Astrocyte (in vitro differentiated cells and primary cell): ENCODE results near the gene PHF21B. TPM values are rescaled to one million over a fixed set of nuclear protein-coding genes. Genes with fewer than 3 reads are reported as not detected.

ENCODE experiments used
- DNase-seq: peaks from one replicate; pipeline ENCODE4 v3.0.0-alpha.2; 2010; ENCODE audit warnings: low read depth
- FAIRE-seq: peaks from 2 replicates; lab custom pipeline; 2011; peaks lifted over from hg19 to GRCh38; lab: Jason Lieb, UNC
- H2AFZ ChIP-seq: 2 replicates; pipeline ENCODE4 v1.6.0; 2012; ENCODE audit warnings: low read depth, low read length, inconsistent platforms
- H3K27ac ChIP-seq: 2 replicates; pipeline ENCODE4 v1.5.1; 2011; ENCODE audit warnings: low read depth, low read length, inconsistent platforms
- H3K27me3 ChIP-seq: 2 replicates; pipeline ENCODE4 v1.6.0; 2011; ENCODE audit warnings: low read length, inconsistent platforms; ENCODE audit not compliant: insufficient read depth
- H3K36me3 ChIP-seq: 2 replicates; pipeline ENCODE4 v1.5.1; 2011; ENCODE audit warnings: low read length, inconsistent platforms; ENCODE audit not compliant: insufficient read depth
- H3K4me1 ChIP-seq: 2 replicates; pipeline ENCODE4 v1.5.1; 2011; ENCODE audit warnings: low read length, inconsistent platforms; ENCODE audit not compliant: insufficient read depth
- H3K4me2 ChIP-seq: 2 replicates; pipeline ENCODE4 v1.6.0; 2012; ENCODE audit warnings: low read length, inconsistent platforms
- H3K4me3 ChIP-seq: 2 replicates; pipeline ENCODE4 v1.5.1; 2011; ENCODE audit warnings: low read depth, mild to moderate bottlenecking, low read length, inconsistent platforms; ENCODE audit not compliant: insufficient read depth
- H3K79me2 ChIP-seq: 2 replicates; pipeline ENCODE4 v1.6.0; 2012; ENCODE audit warnings: mild to moderate bottlenecking, low read length, inconsistent platforms; ENCODE audit not compliant: insufficient read depth
- H3K9ac ChIP-seq: 2 replicates; pipeline ENCODE4 v1.6.0; 2012; ENCODE audit warnings: mild to moderate bottlenecking, low read length, inconsistent platforms
- H3K9me3 ChIP-seq: 2 replicates; pipeline ENCODE4 v1.5.1; 2012; ENCODE audit warnings: low read depth, mild to moderate bottlenecking, low read length, inconsistent platforms; ENCODE audit not compliant: insufficient read depth
- H4K20me1 ChIP-seq: 2 replicates; pipeline ENCODE4 v1.6.0; 2012; ENCODE audit warnings: low read length, inconsistent platforms; ENCODE audit not compliant: insufficient read depth
- H3K27ac Mint-ChIP-seq: one replicate; pipeline ENCODE4 v1.8.0; 2021; ENCODE audit warnings: mild to moderate bottlenecking, mixed read lengths; ENCODE audit not compliant: unreplicated experiment
- H3K27me3 Mint-ChIP-seq: one replicate; pipeline ENCODE4 v1.8.0; 2021; ENCODE audit warnings: low read depth, mixed read lengths; ENCODE audit not compliant: unreplicated experiment
- H3K36me3 Mint-ChIP-seq: one replicate; pipeline ENCODE4 v1.8.0; 2021; ENCODE audit warnings: low read depth, mixed read lengths; ENCODE audit not compliant: unreplicated experiment
- H3K4me1 Mint-ChIP-seq: one replicate; pipeline ENCODE4 v1.8.0; 2021; ENCODE audit warnings: low read depth, mixed read lengths; ENCODE audit not compliant: unreplicated experiment
- H3K4me3 Mint-ChIP-seq: one replicate; pipeline ENCODE4 v1.8.0; 2021; ENCODE audit warnings: mild to moderate bottlenecking, moderate library complexity, mixed read lengths; ENCODE audit not compliant: unreplicated experiment
- H3K9me3 Mint-ChIP-seq: one replicate; pipeline ENCODE4 v1.8.0; 2021; ENCODE audit warnings: mild to moderate bottlenecking, mixed read lengths; ENCODE audit not compliant: unreplicated experiment
- EZH2 ChIP-seq: IDR thresholded peaks from 2 replicates; pipeline ENCODE4 v1.6.1; 2012; ENCODE audit warnings: mild to moderate bottlenecking, low read length, inconsistent platforms; ENCODE audit not compliant: insufficient read depth
- total RNA-seq: library from RNA; stranded (reverse); gene quantifications from 2 replicates; pipeline ENCODE4 v1.2.1, GENCODE V29; 2021
- TF ChIP-seq, protein P1 (sequence below): IDR thresholded peaks from 2 replicates; pipeline ENCODE4 v1.5.1; 2011; ENCODE audit warnings: low read depth, mild to moderate bottlenecking, inconsistent platforms, low read length, moderate library complexity; ENCODE audit not compliant: insufficient read depth

PHF21B gene
- total RNA-seq, 1 donor from 2014 or later, result 6.3 TPM

DNA sequence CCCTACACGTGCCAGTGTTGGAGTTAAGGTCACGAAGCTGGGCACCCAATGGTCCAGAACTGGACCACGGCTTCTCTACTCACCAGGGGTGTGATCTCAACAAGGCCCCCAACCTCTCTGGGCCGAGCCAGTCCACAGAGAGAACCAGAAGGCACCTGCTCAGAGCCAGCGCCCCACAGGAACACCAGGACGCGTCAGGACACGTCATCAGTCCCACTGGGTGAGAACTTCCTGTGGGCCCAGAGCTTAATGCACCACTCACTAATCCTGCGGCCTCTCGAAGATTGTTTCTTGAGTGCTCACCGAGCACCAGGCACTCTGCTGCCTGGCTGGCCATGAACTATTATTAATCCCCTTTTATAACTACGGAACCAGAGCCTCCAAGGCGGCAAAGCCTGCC lies 10.1 kb downstream of the PHF21B start:
- Histone ChIP-seq H3K27me3 (peaks cover 2% of the 10 kb centered on the region), H3K4me1 (no peaks in the 10 kb centered on the region), H3K4me3 (no peak overlapping the region), H3K9me3 (no peaks in the 10 kb centered on the region), H3K36me3 (no peaks in the 10 kb centered on the region), H2AFZ (no peak overlapping the region), H3K9ac (no peak overlapping the region), H3K4me2 (no peak overlapping the region), H4K20me1 (peaks cover 12% of the 10 kb centered on the region), H3K79me2 (peaks cover 8% of the 10 kb centered on the region), H3K27ac (no peak overlapping the region)
- Mint-ChIP-seq H3K4me1 (peaks cover 8% of the 10 kb centered on the region), H3K27ac (peak overlapping the region; percentile 66), H3K9me3 (no peaks in the 10 kb centered on the region), H3K27me3 (peaks cover 4% of the 10 kb centered on the region), H3K36me3 (peaks cover 13% of the 10 kb centered on the region), H3K4me3 (no peak overlapping the region)
- DNase-seq (no peak), FAIRE-seq (no peak)
- no peak for TF ChIP-seq EZH2
- TF ChIP-seq, protein P1, sequence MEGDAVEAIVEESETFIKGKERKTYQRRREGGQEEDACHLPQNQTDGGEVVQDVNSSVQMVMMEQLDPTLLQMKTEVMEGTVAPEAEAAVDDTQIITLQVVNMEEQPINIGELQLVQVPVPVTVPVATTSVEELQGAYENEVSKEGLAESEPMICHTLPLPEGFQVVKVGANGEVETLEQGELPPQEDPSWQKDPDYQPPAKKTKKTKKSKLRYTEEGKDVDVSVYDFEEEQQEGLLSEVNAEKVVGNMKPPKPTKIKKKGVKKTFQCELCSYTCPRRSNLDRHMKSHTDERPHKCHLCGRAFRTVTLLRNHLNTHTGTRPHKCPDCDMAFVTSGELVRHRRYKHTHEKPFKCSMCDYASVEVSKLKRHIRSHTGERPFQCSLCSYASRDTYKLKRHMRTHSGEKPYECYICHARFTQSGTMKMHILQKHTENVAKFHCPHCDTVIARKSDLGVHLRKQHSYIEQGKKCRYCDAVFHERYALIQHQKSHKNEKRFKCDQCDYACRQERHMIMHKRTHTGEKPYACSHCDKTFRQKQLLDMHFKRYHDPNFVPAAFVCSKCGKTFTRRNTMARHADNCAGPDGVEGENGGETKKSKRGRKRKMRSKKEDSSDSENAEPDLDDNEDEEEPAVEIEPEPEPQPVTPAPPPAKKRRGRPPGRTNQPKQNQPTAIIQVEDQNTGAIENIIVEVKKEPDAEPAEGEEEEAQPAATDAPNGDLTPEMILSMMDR, result no peak

DNA sequence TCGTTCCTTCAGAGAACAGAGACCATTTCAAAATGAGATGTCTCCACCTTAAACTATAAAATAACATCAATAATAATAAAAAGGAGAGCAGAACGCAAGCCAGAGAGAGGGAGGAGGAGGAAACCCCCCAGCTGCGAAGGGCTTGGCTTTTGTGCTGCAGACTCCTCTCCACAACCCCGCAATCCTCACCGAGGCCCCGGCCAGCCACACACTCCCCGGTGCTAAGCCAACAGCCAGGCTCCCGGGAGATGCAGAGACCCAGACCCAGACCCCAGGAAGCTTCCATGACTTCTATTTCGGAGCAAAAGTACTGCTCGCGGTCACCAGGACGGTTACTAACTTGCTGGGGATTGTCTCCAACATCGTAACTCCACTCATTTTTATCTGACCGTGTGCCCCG lies 10.6 kb downstream of the PHF21B start:
- Histone ChIP-seq H3K4me2 (no peak overlapping the region), H4K20me1 (peaks cover 10% of the 10 kb centered on the region), H3K9me3 (no peaks in the 10 kb centered on the region), H3K27me3 (no peaks in the 10 kb centered on the region), H3K9ac (no peak overlapping the region), H2AFZ (no peak overlapping the region), H3K79me2 (peaks cover 5% of the 10 kb centered on the region), H3K27ac (no peak overlapping the region), H3K4me3 (no peak overlapping the region), H3K36me3 (no peaks in the 10 kb centered on the region), H3K4me1 (no peaks in the 10 kb centered on the region)
- TF ChIP-seq, protein P1, result no peak
- no peak for TF ChIP-seq EZH2
- Mint-ChIP-seq H3K4me3 (no peak overlapping the region), H3K9me3 (no peaks in the 10 kb centered on the region), H3K4me1 (peaks cover 8% of the 10 kb centered on the region), H3K36me3 (peaks cover 13% of the 10 kb centered on the region), H3K27ac (peak overlapping the region; percentile 66), H3K27me3 (peaks cover 4% of the 10 kb centered on the region)
- FAIRE-seq, result no peak
- no peak for DNase-seq

- peaks cover 13% of the 10 kb centered on the region for H3K36me3 Mint-ChIP-seq
- no peak for FAIRE-seq
Observed at GRCh38 chr22:44998296-44998695, 11.5 kb downstream of the PHF21B start.

More at GRCh38 chr22:44998296-44998695, 11.5 kb downstream of the PHF21B start:
- Mint-ChIP-seq H3K4me3 (no peak overlapping the region), H3K4me1 (peaks cover 8% of the 10 kb centered on the region), H3K9me3 (no peaks in the 10 kb centered on the region), H3K27me3 (peaks cover 4% of the 10 kb centered on the region), H3K27ac (no peak overlapping the region)
- H3K27me3 ChIP-seq, result no peaks in the 10 kb centered on the region
- no peak for TF ChIP-seq EZH2
- H3K9ac ChIP-seq, result no peak overlapping the region
- H3K4me2 ChIP-seq, result no peak overlapping the region
- no peaks in the 10 kb centered on the region for H3K9me3 ChIP-seq
- no peak overlapping the region for H3K4me3 ChIP-seq
- DNase-seq, result no peak
- H3K36me3 ChIP-seq, result no peaks in the 10 kb centered on the region
- no peaks in the 10 kb centered on the region for H3K4me1 ChIP-seq
- no peak overlapping the region for H2AFZ ChIP-seq
- no peak overlapping the region for H3K27ac ChIP-seq
- peaks cover 9% of the 10 kb centered on the region for H4K20me1 ChIP-seq
- peaks cover 5% of the 10 kb centered on the region for H3K79me2 ChIP-seq
